H9 (cell line): Measurements from ENCODE around the gene TEX35. TPM values are rescaled to one million over a fixed set of nuclear protein-coding genes. Genes with fewer than 3 reads are reported as not detected.

Experiments
- DNase-seq: peaks from one replicate; pipeline ENCODE4 v3.0.0-alpha.2; 2017
- H2AFZ ChIP-seq: one replicate; pipeline ENCODE4 v1.6.1; 2013; ENCODE audit warnings: mild to moderate bottlenecking, low read length, control low read depth, moderate library complexity
- H2AK5ac ChIP-seq: 2 replicates; pipeline ENCODE4 v1.6.1; 2013; ENCODE audit warnings: low read length, control low read depth, mixed read lengths; ENCODE audit not compliant: insufficient read length
- H2BK120ac ChIP-seq: one replicate; pipeline ENCODE4 v1.6.1; 2013; ENCODE audit warnings: low read depth, mild to moderate bottlenecking, low read length, control low read depth, inconsistent platforms; ENCODE audit not compliant: poor library complexity, severe bottlenecking
- H2BK12ac ChIP-seq: 2 replicates; pipeline ENCODE4 v1.6.1; 2013; ENCODE audit warnings: low read length, control low read depth, mixed read lengths, low read depth; ENCODE audit not compliant: insufficient read length
- H2BK15ac ChIP-seq: 2 replicates; pipeline ENCODE4 v1.6.1; 2013; ENCODE audit warnings: low read depth, low read length, control low read depth
- H2BK20ac ChIP-seq: one replicate; pipeline ENCODE4 v1.6.1; 2013; ENCODE audit warnings: low read depth, mild to moderate bottlenecking, low read length, control low read depth, inconsistent platforms; ENCODE audit not compliant: poor library complexity, severe bottlenecking
- H2BK5ac ChIP-seq: 2 replicates; pipeline ENCODE4 v1.6.1; 2013; ENCODE audit warnings: low read length, control low read depth, mixed read lengths; ENCODE audit not compliant: insufficient read length
- H3K14ac ChIP-seq: 2 replicates; pipeline ENCODE4 v1.6.1; 2013; ENCODE audit warnings: low read length, control low read depth; ENCODE audit not compliant: insufficient read depth
- H3K18ac ChIP-seq: 2 replicates; pipeline ENCODE4 v1.6.1; 2013; ENCODE audit warnings: low read depth, mild to moderate bottlenecking, mixed read lengths, low read length, control low read depth; ENCODE audit not compliant: insufficient read length
- H3K23ac ChIP-seq: 2 replicates; pipeline ENCODE4 v1.6.1; 2013; ENCODE audit warnings: low read length, control low read depth, mixed read lengths, low read depth; ENCODE audit not compliant: insufficient read length
- H3K23me2 ChIP-seq: 2 replicates; pipeline ENCODE4 v1.6.1; 2013; ENCODE audit warnings: low read depth, mild to moderate bottlenecking, mixed read lengths, low read length, control low read depth; ENCODE audit not compliant: insufficient read length, poor library complexity, severe bottlenecking
- H3K27ac ChIP-seq: 2 replicates; pipeline ENCODE4 v1.5.1; 2013; ENCODE audit warnings: low read length, control low read depth, mixed read lengths, low read depth; ENCODE audit not compliant: insufficient read length
- H3K27me3 ChIP-seq: 2 replicates; pipeline ENCODE4 v1.6.1; 2013; ENCODE audit warnings: low read length, control low read depth, inconsistent platforms; ENCODE audit not compliant: insufficient read depth
- H3K4ac ChIP-seq: 2 replicates; pipeline ENCODE4 v1.6.1; 2013; ENCODE audit warnings: low read depth, mild to moderate bottlenecking, control low read depth, inconsistent platforms, low read length, moderate library complexity
- H3K4me1 ChIP-seq: 2 replicates; pipeline ENCODE4 v1.6.1; 2013; ENCODE audit warnings: low read length, control low read depth, inconsistent platforms; ENCODE audit not compliant: insufficient read depth
- H3K4me2 ChIP-seq: 2 replicates; pipeline ENCODE4 v1.6.1; 2013; ENCODE audit warnings: low read length, control low read depth, mixed read lengths; ENCODE audit not compliant: insufficient read length, insufficient read depth
- H3K56ac ChIP-seq: 2 replicates; pipeline ENCODE4 v1.6.1; 2013; ENCODE audit warnings: low read depth, mild to moderate bottlenecking, mixed read lengths, low read length, control low read depth; ENCODE audit not compliant: insufficient read length
- H3K79me1 ChIP-seq: 2 replicates; pipeline ENCODE4 v1.6.1; 2013; ENCODE audit warnings: low read depth, mild to moderate bottlenecking, moderate library complexity, low read length, control low read depth, inconsistent platforms; ENCODE audit not compliant: insufficient read depth, poor library complexity, severe bottlenecking
- H3K79me2 ChIP-seq: 2 replicates; pipeline ENCODE4 v1.6.1; 2013; ENCODE audit warnings: low read length, control low read depth, inconsistent platforms; ENCODE audit not compliant: insufficient read depth
- H3K9ac ChIP-seq: 2 replicates; pipeline ENCODE4 v1.6.1; 2013; ENCODE audit warnings: low read length, control low read depth, mixed read lengths; ENCODE audit not compliant: insufficient read length; ENCODE audit errors: extremely low read depth
- H3K9me3 ChIP-seq: one replicate; pipeline ENCODE4 v1.6.1; 2013; ENCODE audit warnings: low read depth, low read length, inconsistent platforms; ENCODE audit not compliant: control insufficient read depth
- H3T11ph ChIP-seq: one replicate; pipeline ENCODE4 v1.6.1; 2013; ENCODE audit warnings: mild to moderate bottlenecking, low read length, control low read depth, inconsistent platforms
- H4K20me1 ChIP-seq: one replicate; pipeline ENCODE4 v1.6.1; 2013; ENCODE audit not compliant: control insufficient read depth, insufficient read length, insufficient read depth
- H4K5ac ChIP-seq: 2 replicates; pipeline ENCODE4 v1.6.1; 2013; ENCODE audit warnings: low read depth, mild to moderate bottlenecking, mixed read lengths, low read length, control low read depth; ENCODE audit not compliant: insufficient read length
- H4K8ac ChIP-seq: replicated peaks from 2 replicates; pipeline ENCODE4 v1.6.1; 2013; ENCODE audit warnings: low read length, control low read depth, mixed read lengths, low read depth; ENCODE audit not compliant: insufficient read length
- H4K91ac ChIP-seq: 2 replicates; pipeline ENCODE4 v1.6.1; 2013; ENCODE audit warnings: low read depth, mild to moderate bottlenecking, moderate library complexity, mixed read lengths, low read length, control low read depth; ENCODE audit not compliant: insufficient read length
- H3K27ac Mint-ChIP-seq, 3 experiments: 2 replicates in 2 of 3; 3 replicates in 1 of 3; pipeline ENCODE4 v1.8.0; 2020 to 2021; ENCODE audit warnings: mixed read lengths in 3 of 3, mild to moderate bottlenecking in 1 of 3, moderate library complexity in 1 of 3
- H3K27me3 Mint-ChIP-seq: 2 replicates; pipeline ENCODE4 v1.8.0; 2021; ENCODE audit warnings: low read depth, mild to moderate bottlenecking, moderate library complexity, mixed read lengths
- H3K36me3 Mint-ChIP-seq, 3 experiments: 2 replicates in 2 of 3; 3 replicates in 1 of 3; pipeline ENCODE4 v1.8.0; 2020 to 2021; ENCODE audit warnings: low read depth in 3 of 3, mixed read lengths in 3 of 3; ENCODE audit not compliant: insufficient read depth in 1 of 3
- H3K4me1 Mint-ChIP-seq, 2 experiments: 2 replicates each; pipeline ENCODE4 v1.8.0; 2020; ENCODE audit warnings: mixed read lengths in 2 of 2
- H3K4me3 Mint-ChIP-seq, 2 experiments: 2 replicates in 1 of 2; 3 replicates in 1 of 2; pipeline ENCODE4 v1.8.0; 2020 to 2021; ENCODE audit warnings: mild to moderate bottlenecking in 2 of 2, mixed read lengths in 2 of 2, moderate library complexity in 1 of 2
- H3K9me3 Mint-ChIP-seq, 2 experiments: 2 replicates in 1 of 2; 3 replicates in 1 of 2; pipeline ENCODE4 v1.8.0; 2020; ENCODE audit warnings: mild to moderate bottlenecking in 2 of 2, mixed read lengths in 2 of 2, moderate library complexity in 1 of 2
- WGBS: extraction: QIAGEN DNeasy Blood & Tissue Kit; methylation state at CpG from one replicate; pipeline ENCODE4 v1.1.7; 2013; ENCODE audit warnings: missing lambda C conversion rate, low lambda C conversion rate, mixed read lengths; ENCODE audit not compliant: insufficient read length; ENCODE audit errors: extremely low coverage; 5-methylcytosine and 5-hydroxymethylcytosine counted together
- total RNA-seq: library from RNA; stranded (reverse); gene quantifications from 2 replicates; pipeline ENCODE4 v1.2.1, GENCODE V29; 2021
- TF ChIP-seq, protein P1 (sequence below): fragments of 200-600 bp; sonication (generic); conservative IDR thresholded peaks from 3 replicates; pipeline ENCODE4 v1.8.0; 2021; ENCODE audit warnings: antibody characterized with exemption, mild to moderate bottlenecking

TEX35 gene
- total RNA-seq, 1 experiment from 2014 or later, result not detected

GRCh38 chr1:178470411-178470960 lies 42.4 kb upstream of the TEX35 start:
- no peak for DNase-seq
- H3K4me2 ChIP-seq, result no peak overlapping the region
- H3K4me1 ChIP-seq, result no peaks in the 10 kb centered on the region
- TF ChIP-seq, protein P1, sequence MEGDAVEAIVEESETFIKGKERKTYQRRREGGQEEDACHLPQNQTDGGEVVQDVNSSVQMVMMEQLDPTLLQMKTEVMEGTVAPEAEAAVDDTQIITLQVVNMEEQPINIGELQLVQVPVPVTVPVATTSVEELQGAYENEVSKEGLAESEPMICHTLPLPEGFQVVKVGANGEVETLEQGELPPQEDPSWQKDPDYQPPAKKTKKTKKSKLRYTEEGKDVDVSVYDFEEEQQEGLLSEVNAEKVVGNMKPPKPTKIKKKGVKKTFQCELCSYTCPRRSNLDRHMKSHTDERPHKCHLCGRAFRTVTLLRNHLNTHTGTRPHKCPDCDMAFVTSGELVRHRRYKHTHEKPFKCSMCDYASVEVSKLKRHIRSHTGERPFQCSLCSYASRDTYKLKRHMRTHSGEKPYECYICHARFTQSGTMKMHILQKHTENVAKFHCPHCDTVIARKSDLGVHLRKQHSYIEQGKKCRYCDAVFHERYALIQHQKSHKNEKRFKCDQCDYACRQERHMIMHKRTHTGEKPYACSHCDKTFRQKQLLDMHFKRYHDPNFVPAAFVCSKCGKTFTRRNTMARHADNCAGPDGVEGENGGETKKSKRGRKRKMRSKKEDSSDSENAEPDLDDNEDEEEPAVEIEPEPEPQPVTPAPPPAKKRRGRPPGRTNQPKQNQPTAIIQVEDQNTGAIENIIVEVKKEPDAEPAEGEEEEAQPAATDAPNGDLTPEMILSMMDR, result no peak
- peak overlapping the region in 1 of 3 experiments; percentile 65; a peak in 1 of 7 replicates for H3K27ac Mint-ChIP-seq
- H3K9me3 ChIP-seq, result no peaks in the 10 kb centered on the region
- no CpG with 5 or more reads among the region's 5 CpGs for WGBS
- no peak overlapping the region for H2BK15ac ChIP-seq
- H2BK5ac ChIP-seq, result no peak overlapping the region
- no peaks in the 10 kb centered on the region for H3K9me3 Mint-ChIP-seq
- peaks cover 4 to 6% of the 10 kb centered on the region in 2 experiments; a peak in 3 of 4 replicates for H3K4me1 Mint-ChIP-seq
- no peaks in the 10 kb centered on the region for H3K23me2 ChIP-seq
- H3K4me3 Mint-ChIP-seq, result no peak overlapping the region
- H3K56ac ChIP-seq, result no peak overlapping the region
- no peak overlapping the region for H3K14ac ChIP-seq
- H3K36me3 Mint-ChIP-seq, result peaks cover 13 to 41% (median 28%) of the 10 kb centered on the region in 3 experiments; a peak in 6 of 7 replicates
- no peak overlapping the region for H3K27ac ChIP-seq
- no peak overlapping the region for H4K91ac ChIP-seq
- H4K5ac ChIP-seq, result no peak overlapping the region
- no peak overlapping the region for H3K23ac ChIP-seq
- no peaks in the 10 kb centered on the region for H3K27me3 ChIP-seq
- H3K79me1 ChIP-seq, result no peaks in the 10 kb centered on the region
- H2BK120ac ChIP-seq, result no peak overlapping the region
- H3K4ac ChIP-seq, result no peak overlapping the region
- no peak overlapping the region for H2AK5ac ChIP-seq
- H3K9ac ChIP-seq, result no peak overlapping the region
- H3K79me2 ChIP-seq, result no peaks in the 10 kb centered on the region
- H4K8ac ChIP-seq, result no peak overlapping the region
- H4K20me1 ChIP-seq, result no peaks in the 10 kb centered on the region
- H2AFZ ChIP-seq, result no peak overlapping the region
- H3K27me3 Mint-ChIP-seq, result no peaks in the 10 kb centered on the region
- H3K18ac ChIP-seq, result no peak overlapping the region
- H3T11ph ChIP-seq, result no peak overlapping the region
- no peak overlapping the region for H2BK20ac ChIP-seq
- H2BK12ac ChIP-seq, result no peak overlapping the region
